Ishikawa (cell line): ENCODE results near the gene PZP.

Experiments used
- CEBPB ChIP-seq: IDR thresholded peaks from 2 replicates; pipeline ENCODE4 v1.6.1; 2012
- CREB1 ChIP-seq: IDR thresholded peaks from 2 replicates; pipeline ENCODE4 v1.6.1; 2012; ENCODE audit warnings: low read depth
- EGR1 ChIP-seq: IDR thresholded peaks from 2 replicates; pipeline ENCODE4 v1.6.1; 2012
- EP300 ChIP-seq: IDR thresholded peaks from 2 replicates; pipeline ENCODE4 v1.6.1; 2012; ENCODE audit warnings: borderline replicate concordance
- FOXM1 ChIP-seq: IDR thresholded peaks from 2 replicates; pipeline ENCODE4 v1.6.1; 2012; ENCODE audit warnings: low read depth, borderline replicate concordance
- MAX ChIP-seq: IDR thresholded peaks from 2 replicates; pipeline ENCODE4 v1.6.1; 2012
- NFIC ChIP-seq: IDR thresholded peaks from 2 replicates; pipeline ENCODE4 v1.6.1; 2012
- RAD21 ChIP-seq: IDR thresholded peaks from 2 replicates; pipeline ENCODE4 v1.6.1; 2012; ENCODE audit warnings: low read depth
- REST ChIP-seq: IDR thresholded peaks from 2 replicates; pipeline ENCODE4 v1.6.1; 2012; ENCODE audit warnings: low read depth, mild to moderate bottlenecking
- TAF1 ChIP-seq: IDR thresholded peaks from 2 replicates; pipeline ENCODE4 v1.6.1; 2012; ENCODE audit warnings: low read depth, mild to moderate bottlenecking
- TCF12 ChIP-seq: IDR thresholded peaks from 2 replicates; pipeline ENCODE4 v1.6.1; 2012; ENCODE audit warnings: low read depth
- TEAD4 ChIP-seq: IDR thresholded peaks from 2 replicates; pipeline ENCODE4 v1.6.1; 2012
- YY1 ChIP-seq: IDR thresholded peaks from 2 replicates; pipeline ENCODE4 v1.6.1; 2012; ENCODE audit warnings: low read depth
- ZBTB7A ChIP-seq: IDR thresholded peaks from 2 replicates; pipeline ENCODE4 v1.6.1; 2012; ENCODE audit warnings: low read depth

- TF ChIP-seq EP300 (no peak), YY1 (no peak), MAX (no peak), TAF1 (no peak), RAD21 (no peak), REST (no peak), NFIC (no peak), EGR1 (no peak), FOXM1 (no peak), ZBTB7A (no peak), TEAD4 (no peak), CEBPB (no peak), TCF12 (no peak), CREB1 (no peak)
Observed at GRCh38 chr12:9106067-9106466, 102.1 kb downstream of the PZP start.
